GM20000 (cell line): Measurements from ENCODE around the gene IGFLR1.

Experiments used
- DNase-seq: peaks from one replicate; pipeline ENCODE4 v3.0.0; 2012; ENCODE audit warnings: low spot score
- TF ChIP-seq, protein P1 (sequence below): IDR thresholded peaks from 2 replicates; pipeline ENCODE4 v1.5.1; 2012; ENCODE audit warnings: mild to moderate bottlenecking, control low read depth; ENCODE audit errors: extremely low read depth, missing control alignments

The IGFLR1 gene

DNA sequence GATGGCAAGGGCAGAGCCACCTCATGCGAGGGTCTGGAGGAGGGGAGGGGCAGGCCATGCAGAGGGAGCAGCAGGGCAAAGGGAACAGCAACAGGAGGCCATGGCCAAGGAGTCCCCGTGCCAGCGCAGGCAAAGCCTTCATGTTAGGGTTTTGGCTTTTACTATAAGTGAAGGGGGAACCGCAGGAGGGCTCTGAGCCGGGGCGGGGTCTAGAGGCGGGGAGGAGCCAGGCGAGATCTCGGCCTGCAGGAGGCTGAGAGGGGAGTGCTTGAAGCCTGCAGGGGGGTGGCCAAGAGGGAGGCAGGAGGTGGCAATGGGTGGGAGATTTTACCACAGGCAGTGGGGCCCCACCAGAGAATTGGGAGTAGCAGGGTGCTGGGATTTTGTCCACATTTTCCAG, 39.4 kb upstream of the IGFLR1 start:
- no peak for DNase-seq
- TF ChIP-seq, protein P1, sequence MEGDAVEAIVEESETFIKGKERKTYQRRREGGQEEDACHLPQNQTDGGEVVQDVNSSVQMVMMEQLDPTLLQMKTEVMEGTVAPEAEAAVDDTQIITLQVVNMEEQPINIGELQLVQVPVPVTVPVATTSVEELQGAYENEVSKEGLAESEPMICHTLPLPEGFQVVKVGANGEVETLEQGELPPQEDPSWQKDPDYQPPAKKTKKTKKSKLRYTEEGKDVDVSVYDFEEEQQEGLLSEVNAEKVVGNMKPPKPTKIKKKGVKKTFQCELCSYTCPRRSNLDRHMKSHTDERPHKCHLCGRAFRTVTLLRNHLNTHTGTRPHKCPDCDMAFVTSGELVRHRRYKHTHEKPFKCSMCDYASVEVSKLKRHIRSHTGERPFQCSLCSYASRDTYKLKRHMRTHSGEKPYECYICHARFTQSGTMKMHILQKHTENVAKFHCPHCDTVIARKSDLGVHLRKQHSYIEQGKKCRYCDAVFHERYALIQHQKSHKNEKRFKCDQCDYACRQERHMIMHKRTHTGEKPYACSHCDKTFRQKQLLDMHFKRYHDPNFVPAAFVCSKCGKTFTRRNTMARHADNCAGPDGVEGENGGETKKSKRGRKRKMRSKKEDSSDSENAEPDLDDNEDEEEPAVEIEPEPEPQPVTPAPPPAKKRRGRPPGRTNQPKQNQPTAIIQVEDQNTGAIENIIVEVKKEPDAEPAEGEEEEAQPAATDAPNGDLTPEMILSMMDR = no peak

DNA sequence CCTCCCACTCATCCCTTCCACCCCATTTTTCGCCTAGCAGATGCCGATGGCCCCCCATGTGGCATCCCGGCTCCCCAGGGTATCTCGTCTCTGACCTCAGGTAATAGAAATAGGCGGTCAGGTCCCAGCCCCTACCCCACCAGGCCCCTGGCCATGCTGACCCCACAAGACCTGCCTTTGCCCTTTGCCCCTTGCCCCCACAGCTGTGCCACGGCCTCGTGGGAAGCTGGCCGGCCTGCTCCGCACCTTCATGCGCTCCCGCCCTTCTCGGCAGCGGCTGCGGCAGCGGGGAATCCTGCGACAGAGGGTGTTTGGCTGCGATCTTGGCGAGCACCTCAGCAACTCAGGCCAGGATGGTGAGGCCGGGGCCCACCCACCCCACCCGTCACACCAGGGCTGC, 38.5 kb upstream of the IGFLR1 start:
- DNase-seq = no peak
- TF ChIP-seq, protein P1 = no peak

DNA sequence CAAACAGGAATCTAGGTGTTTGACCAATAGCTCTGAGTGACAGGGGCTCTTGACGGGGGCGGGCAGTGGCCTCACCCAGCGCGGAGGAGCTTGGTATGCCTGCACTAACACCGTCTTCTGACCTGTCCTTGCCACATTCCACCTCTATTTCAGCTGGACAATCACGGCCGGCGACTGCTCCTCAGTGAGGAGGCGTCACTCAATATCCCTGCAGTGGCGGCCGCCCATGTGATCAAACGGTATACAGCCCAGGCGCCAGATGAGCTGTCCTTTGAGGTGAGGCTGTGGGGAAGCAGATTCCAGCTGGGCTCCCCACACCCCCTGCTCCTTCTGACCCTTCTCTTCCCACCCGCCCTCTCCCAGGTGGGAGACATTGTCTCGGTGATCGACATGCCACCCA, 37.8 kb upstream of the IGFLR1 start:
- TF ChIP-seq, protein P1 = no peak

DNA sequence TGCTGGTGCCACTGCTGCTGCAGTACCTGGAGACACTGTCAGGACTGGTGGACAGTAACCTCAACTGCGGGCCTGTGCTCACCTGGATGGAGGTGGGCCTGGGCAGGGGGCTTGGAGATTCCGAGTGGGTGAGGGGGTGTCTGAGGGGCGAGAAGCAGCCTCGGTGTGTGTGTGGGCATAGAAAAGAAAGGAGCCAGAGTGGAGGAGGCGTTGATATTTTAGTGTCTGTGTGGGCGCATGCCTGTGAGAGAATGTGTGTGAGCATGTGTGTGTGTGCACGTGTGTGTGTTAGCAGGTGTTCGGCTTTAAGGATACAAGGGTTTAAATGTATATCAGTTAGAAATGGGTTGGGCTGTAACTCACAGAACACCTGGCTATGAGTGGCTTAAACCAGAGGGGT, 36.8 kb upstream of the IGFLR1 start:
- TF ChIP-seq, protein P1 = no peak

More for the DNA sequence above, 37.8 kb upstream of the IGFLR1 start:
- DNase-seq = no peak

DNA sequence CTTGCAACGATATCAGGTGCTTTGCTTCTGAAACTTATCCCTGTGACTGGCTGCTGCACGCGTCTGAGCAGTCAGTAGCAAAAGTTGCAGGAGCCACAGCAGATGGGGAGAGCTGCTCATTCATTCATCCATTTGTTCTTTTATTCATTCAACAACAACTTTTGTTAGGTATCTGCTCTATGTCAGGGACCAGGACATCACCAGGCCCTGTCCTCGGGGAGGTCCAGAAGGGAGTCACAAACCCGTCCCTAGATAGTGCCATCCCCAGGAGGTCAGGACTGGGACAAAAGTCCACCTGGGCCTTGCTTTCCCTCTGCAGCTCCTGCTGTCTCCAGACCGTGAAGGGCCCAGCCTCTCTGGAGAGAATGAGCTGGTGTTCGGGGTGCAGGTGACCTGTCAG, 35.7 kb upstream of the IGFLR1 start:
- no peak for DNase-seq
- TF ChIP-seq, protein P1 = no peak

More for the DNA sequence above, 36.8 kb upstream of the IGFLR1 start:
- no peak for DNase-seq

DNA sequence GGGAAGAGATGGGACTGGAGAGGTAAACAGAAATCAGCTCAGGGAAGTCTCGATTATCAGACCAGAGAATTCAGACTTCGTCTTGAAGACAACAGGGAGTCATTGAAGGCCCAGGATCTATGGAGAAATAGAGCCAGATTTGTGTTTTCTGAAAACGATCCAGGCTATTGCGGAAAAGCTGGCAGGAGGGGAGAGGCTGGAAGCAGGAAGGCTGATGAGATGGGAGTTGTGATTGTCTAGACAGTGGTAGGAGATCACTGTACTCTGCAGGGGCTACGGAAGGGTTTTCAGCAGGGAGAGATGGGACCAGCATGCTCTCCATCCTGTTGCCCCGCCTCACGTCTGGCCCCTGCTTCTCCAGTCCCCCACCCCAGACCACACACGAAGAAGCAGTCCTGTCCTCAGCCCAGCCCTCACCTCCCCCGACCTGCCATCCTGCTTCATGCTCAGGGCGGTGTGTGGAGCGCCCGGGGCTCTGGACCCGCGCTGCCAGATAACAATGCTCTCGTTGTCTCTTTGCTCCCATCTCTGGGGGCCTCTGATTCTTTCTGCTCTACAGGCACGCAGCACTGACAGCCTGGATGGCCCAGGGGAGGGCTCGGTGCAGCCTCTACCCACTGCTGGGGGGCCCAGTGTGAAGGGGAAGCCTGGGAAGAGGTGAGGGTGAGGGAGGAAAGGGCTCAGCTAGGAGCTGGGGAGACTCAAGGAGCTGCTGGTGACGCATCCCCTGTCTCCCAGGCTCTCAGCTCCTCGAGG, 35.0 kb upstream of the IGFLR1 start:
- TF ChIP-seq, protein P1 = no peak
- DNase-seq = no peak

DNA sequence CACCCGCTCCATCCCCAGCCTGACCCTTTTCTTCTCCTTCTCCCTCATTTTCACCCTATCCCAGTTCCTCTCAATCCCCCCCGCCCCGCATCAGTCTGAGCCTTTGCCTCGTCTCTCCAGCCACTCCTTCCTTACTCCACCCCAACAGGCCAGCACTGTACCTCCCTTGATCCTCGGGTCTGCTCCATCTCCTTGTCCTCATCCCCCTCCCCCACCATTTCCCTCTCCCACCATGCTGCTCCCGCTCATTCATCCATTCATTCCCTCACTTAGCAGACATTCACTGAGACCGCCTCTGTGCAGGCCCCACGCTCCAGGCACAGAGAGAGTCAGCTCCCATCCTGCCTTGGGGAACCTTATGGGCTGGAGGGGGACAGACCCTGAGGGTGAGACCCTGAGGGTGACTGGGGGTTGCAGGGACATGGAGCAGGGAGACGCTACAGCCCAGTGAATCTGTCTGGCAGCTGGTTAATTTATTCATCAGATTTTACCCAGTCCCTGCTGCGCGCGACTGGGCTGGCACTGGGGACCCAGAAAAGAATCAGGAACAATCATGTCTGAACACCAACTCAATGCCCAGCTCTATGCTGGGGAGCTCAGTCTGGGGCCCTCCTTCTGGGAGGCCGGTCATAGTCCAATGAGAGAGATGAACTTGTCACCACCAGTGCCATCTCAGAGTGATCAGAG, 34.0 kb upstream of the IGFLR1 start:
- TF ChIP-seq, protein P1 = no peak
- DNase-seq = no peak
